Ishikawa (cell line): ENCODE data around the gene VAV3.

Experiments used
- CREB1 ChIP-seq: IDR thresholded peaks from 2 replicates; pipeline ENCODE4 v1.6.1; 2012; ENCODE audit warnings: low read depth
- EGR1 ChIP-seq: IDR thresholded peaks from 2 replicates; pipeline ENCODE4 v1.6.1; 2012
- EP300 ChIP-seq: IDR thresholded peaks from 2 replicates; pipeline ENCODE4 v1.6.1; 2012; ENCODE audit warnings: borderline replicate concordance
- FOXM1 ChIP-seq: IDR thresholded peaks from 2 replicates; pipeline ENCODE4 v1.6.1; 2012; ENCODE audit warnings: low read depth, borderline replicate concordance
- REST ChIP-seq: IDR thresholded peaks from 2 replicates; pipeline ENCODE4 v1.6.1; 2012; ENCODE audit warnings: low read depth, mild to moderate bottlenecking
- YY1 ChIP-seq: IDR thresholded peaks from 2 replicates; pipeline ENCODE4 v1.6.1; 2012; ENCODE audit warnings: low read depth

- no peak for TF ChIP-seq FOXM1
- no peak for TF ChIP-seq YY1
- no peak for TF ChIP-seq EP300
- TF ChIP-seq REST = no peak
- TF ChIP-seq EGR1 = no peak
- no peak for TF ChIP-seq CREB1
Measured at GRCh38 chr1:107787299-107787698, 177.7 kb downstream of the VAV3 start.
